Muscle layer of duodenum (tissue), 2 donors: Measurements from ENCODE around the gene SETBP1.

Experiments used
- H3K27ac ChIP-seq: one replicate; pipeline ENCODE4 v1.7.0; 2013; ENCODE audit warnings: mild to moderate bottlenecking, low read length
- H3K27me3 ChIP-seq: one replicate; pipeline ENCODE4 v1.7.0; 2013; ENCODE audit warnings: low read depth, mild to moderate bottlenecking, control low read depth, low read length
- H3K36me3 ChIP-seq, 2 donors: one replicate each; pipeline ENCODE4 v1.7.0; 2013; ENCODE audit warnings: low read length in 2 of 2, control low read depth in 1 of 2, mild to moderate bottlenecking in 1 of 2; ENCODE audit not compliant: insufficient read depth in 2 of 2, control insufficient read depth in 1 of 2
- H3K4me1 ChIP-seq, 2 donors: one replicate each; pipeline ENCODE4 v1.7.0; 2013; ENCODE audit warnings: low read length in 2 of 2, mild to moderate bottlenecking in 2 of 2, control low read depth in 1 of 2, moderate library complexity in 1 of 2; ENCODE audit not compliant: insufficient read depth in 2 of 2, control insufficient read depth in 1 of 2
- H3K4me3 ChIP-seq, 2 donors: one replicate each; pipeline ENCODE4 v1.7.0; 2013; ENCODE audit warnings: low read length in 2 of 2, low read depth in 1 of 2, mild to moderate bottlenecking in 1 of 2
- H3K9me3 ChIP-seq, 2 donors: one replicate each; pipeline ENCODE4 v1.7.0; 2013; ENCODE audit warnings: low read length in 2 of 2, control low read depth in 1 of 2, mild to moderate bottlenecking in 1 of 2; ENCODE audit not compliant: control insufficient read depth in 1 of 2
- donor health status: healthy.

Gene SETBP1

GRCh38 chr18:45068400-45069094 lies 387.9 kb downstream of the SETBP1 start:
- H3K9me3 ChIP-seq: no peaks in the 10 kb centered on the region
- H3K36me3 ChIP-seq: no peaks in the 10 kb centered on the region
- H3K4me3 ChIP-seq: no peak overlapping the region
- no peaks in the 10 kb centered on the region for H3K4me1 ChIP-seq
- no peak overlapping the region for H3K27ac ChIP-seq
- no peaks in the 10 kb centered on the region for H3K27me3 ChIP-seq

GRCh38 chr18:45069546-45069945 lies 388.9 kb downstream of the SETBP1 start:
- no peaks in the 10 kb centered on the region for H3K4me1 ChIP-seq
- H3K9me3 ChIP-seq: no peaks in the 10 kb centered on the region
- no peak overlapping the region for H3K27ac ChIP-seq
- no peaks in the 10 kb centered on the region for H3K36me3 ChIP-seq
- no peaks in the 10 kb centered on the region for H3K27me3 ChIP-seq
- no peak overlapping the region for H3K4me3 ChIP-seq

GRCh38 chr18:45071956-45072355 lies 391.3 kb downstream of the SETBP1 start:
- Histone ChIP-seq H3K36me3 (no peaks in the 10 kb centered on the region), H3K9me3 (no peaks in the 10 kb centered on the region), H3K4me3 (no peak overlapping the region), H3K27me3 (no peaks in the 10 kb centered on the region), H3K4me1 (no peaks in the 10 kb centered on the region), H3K27ac (no peak overlapping the region)

GRCh38 chr18:45073556-45073955 lies 392.9 kb downstream of the SETBP1 start:
- no peaks in the 10 kb centered on the region for H3K4me1 ChIP-seq
- no peaks in the 10 kb centered on the region for H3K36me3 ChIP-seq
- H3K4me3 ChIP-seq: no peak overlapping the region
- H3K27me3 ChIP-seq: no peaks in the 10 kb centered on the region
- no peak overlapping the region for H3K27ac ChIP-seq
- no peaks in the 10 kb centered on the region for H3K9me3 ChIP-seq

GRCh38 chr18:45081566-45082181 lies 401.0 kb downstream of the SETBP1 start:
- Histone ChIP-seq H3K4me1 (no peaks in the 10 kb centered on the region), H3K4me3 (no peak overlapping the region), H3K27ac (no peak overlapping the region), H3K27me3 (no peaks in the 10 kb centered on the region), H3K36me3 (no peaks in the 10 kb centered on the region), H3K9me3 (no peaks in the 10 kb centered on the region)

- H3K9me3 ChIP-seq: no peaks in the 10 kb centered on the region
- no peak overlapping the region for H3K27ac ChIP-seq
- H3K27me3 ChIP-seq: no peaks in the 10 kb centered on the region
- no peaks in the 10 kb centered on the region for H3K4me1 ChIP-seq
- H3K36me3 ChIP-seq: no peaks in the 10 kb centered on the region
- no peak overlapping the region for H3K4me3 ChIP-seq
Observed at GRCh38 chr18:45083226-45083855, 402.7 kb downstream of the SETBP1 start.

GRCh38 chr18:45084206-45084605 lies 403.5 kb downstream of the SETBP1 start:
- no peaks in the 10 kb centered on the region for H3K36me3 ChIP-seq
- no peak overlapping the region for H3K4me3 ChIP-seq
- no peaks in the 10 kb centered on the region for H3K9me3 ChIP-seq
- H3K4me1 ChIP-seq: no peaks in the 10 kb centered on the region
- H3K27me3 ChIP-seq: no peaks in the 10 kb centered on the region
- no peak overlapping the region for H3K27ac ChIP-seq

- Histone ChIP-seq H3K27me3 (no peaks in the 10 kb centered on the region), H3K9me3 (no peaks in the 10 kb centered on the region), H3K36me3 (no peaks in the 10 kb centered on the region), H3K4me3 (no peak overlapping the region), H3K4me1 (peaks cover 0 to 2% of the 10 kb centered on the region in 2 donors), H3K27ac (no peak overlapping the region)
Observed at GRCh38 chr18:45085916-45086624, 405.4 kb downstream of the SETBP1 start.

GRCh38 chr18:45086777-45087176 lies 406.1 kb downstream of the SETBP1 start:
- no peaks in the 10 kb centered on the region for H3K27me3 ChIP-seq
- no peaks in the 10 kb centered on the region for H3K36me3 ChIP-seq
- peaks cover 0 to 4% of the 10 kb centered on the region in 2 donors for H3K4me1 ChIP-seq
- H3K9me3 ChIP-seq: no peaks in the 10 kb centered on the region
- no peak overlapping the region for H3K4me3 ChIP-seq
- no peak overlapping the region for H3K27ac ChIP-seq

GRCh38 chr18:45090526-45091140 lies 409.9 kb downstream of the SETBP1 start:
- Histone ChIP-seq H3K27me3 (no peaks in the 10 kb centered on the region), H3K36me3 (no peaks in the 10 kb centered on the region), H3K9me3 (no peaks in the 10 kb centered on the region), H3K27ac (no peak overlapping the region), H3K4me1 (peaks cover 0 to 4% of the 10 kb centered on the region in 2 donors), H3K4me3 (no peak overlapping the region)
